H9 (cell line): ENCODE measurements around the gene SERPINE2. TPM values are rescaled to one million over a fixed set of nuclear protein-coding genes. Genes with fewer than 3 reads are reported as not detected.

Source experiments
- DNase-seq: peaks from one replicate; pipeline ENCODE4 v3.0.0-alpha.2; 2017
- H2AFZ ChIP-seq: one replicate; pipeline ENCODE4 v1.6.1; 2013; ENCODE audit warnings: mild to moderate bottlenecking, low read length, control low read depth, moderate library complexity
- H2AK5ac ChIP-seq: 2 replicates; pipeline ENCODE4 v1.6.1; 2013; ENCODE audit warnings: low read length, control low read depth, mixed read lengths; ENCODE audit not compliant: insufficient read length
- H2BK120ac ChIP-seq: one replicate; pipeline ENCODE4 v1.6.1; 2013; ENCODE audit warnings: low read depth, mild to moderate bottlenecking, low read length, control low read depth, inconsistent platforms; ENCODE audit not compliant: poor library complexity, severe bottlenecking
- H2BK12ac ChIP-seq: 2 replicates; pipeline ENCODE4 v1.6.1; 2013; ENCODE audit warnings: low read length, control low read depth, mixed read lengths, low read depth; ENCODE audit not compliant: insufficient read length
- H2BK15ac ChIP-seq: 2 replicates; pipeline ENCODE4 v1.6.1; 2013; ENCODE audit warnings: low read depth, low read length, control low read depth
- H2BK20ac ChIP-seq: one replicate; pipeline ENCODE4 v1.6.1; 2013; ENCODE audit warnings: low read depth, mild to moderate bottlenecking, low read length, control low read depth, inconsistent platforms; ENCODE audit not compliant: poor library complexity, severe bottlenecking
- H2BK5ac ChIP-seq: 2 replicates; pipeline ENCODE4 v1.6.1; 2013; ENCODE audit warnings: low read length, control low read depth, mixed read lengths; ENCODE audit not compliant: insufficient read length
- H3K14ac ChIP-seq: 2 replicates; pipeline ENCODE4 v1.6.1; 2013; ENCODE audit warnings: low read length, control low read depth; ENCODE audit not compliant: insufficient read depth
- H3K18ac ChIP-seq: 2 replicates; pipeline ENCODE4 v1.6.1; 2013; ENCODE audit warnings: low read depth, mild to moderate bottlenecking, mixed read lengths, low read length, control low read depth; ENCODE audit not compliant: insufficient read length
- H3K23ac ChIP-seq: 2 replicates; pipeline ENCODE4 v1.6.1; 2013; ENCODE audit warnings: low read length, control low read depth, mixed read lengths, low read depth; ENCODE audit not compliant: insufficient read length
- H3K23me2 ChIP-seq: 2 replicates; pipeline ENCODE4 v1.6.1; 2013; ENCODE audit warnings: low read depth, mild to moderate bottlenecking, mixed read lengths, low read length, control low read depth; ENCODE audit not compliant: insufficient read length, poor library complexity, severe bottlenecking
- H3K27ac ChIP-seq: 2 replicates; pipeline ENCODE4 v1.5.1; 2013; ENCODE audit warnings: low read length, control low read depth, mixed read lengths, low read depth; ENCODE audit not compliant: insufficient read length
- H3K27me3 ChIP-seq: 2 replicates; pipeline ENCODE4 v1.6.1; 2013; ENCODE audit warnings: low read length, control low read depth, inconsistent platforms; ENCODE audit not compliant: insufficient read depth
- H3K4ac ChIP-seq: 2 replicates; pipeline ENCODE4 v1.6.1; 2013; ENCODE audit warnings: low read depth, mild to moderate bottlenecking, control low read depth, inconsistent platforms, low read length, moderate library complexity
- H3K4me1 ChIP-seq: 2 replicates; pipeline ENCODE4 v1.6.1; 2013; ENCODE audit warnings: low read length, control low read depth, inconsistent platforms; ENCODE audit not compliant: insufficient read depth
- H3K4me2 ChIP-seq: 2 replicates; pipeline ENCODE4 v1.6.1; 2013; ENCODE audit warnings: low read length, control low read depth, mixed read lengths; ENCODE audit not compliant: insufficient read length, insufficient read depth
- H3K56ac ChIP-seq: 2 replicates; pipeline ENCODE4 v1.6.1; 2013; ENCODE audit warnings: low read depth, mild to moderate bottlenecking, mixed read lengths, low read length, control low read depth; ENCODE audit not compliant: insufficient read length
- H3K79me1 ChIP-seq: 2 replicates; pipeline ENCODE4 v1.6.1; 2013; ENCODE audit warnings: low read depth, mild to moderate bottlenecking, moderate library complexity, low read length, control low read depth, inconsistent platforms; ENCODE audit not compliant: insufficient read depth, poor library complexity, severe bottlenecking
- H3K79me2 ChIP-seq: 2 replicates; pipeline ENCODE4 v1.6.1; 2013; ENCODE audit warnings: low read length, control low read depth, inconsistent platforms; ENCODE audit not compliant: insufficient read depth
- H3K9ac ChIP-seq: 2 replicates; pipeline ENCODE4 v1.6.1; 2013; ENCODE audit warnings: low read length, control low read depth, mixed read lengths; ENCODE audit not compliant: insufficient read length; ENCODE audit errors: extremely low read depth
- H3K9me3 ChIP-seq: one replicate; pipeline ENCODE4 v1.6.1; 2013; ENCODE audit warnings: low read depth, low read length, inconsistent platforms; ENCODE audit not compliant: control insufficient read depth
- H3T11ph ChIP-seq: one replicate; pipeline ENCODE4 v1.6.1; 2013; ENCODE audit warnings: mild to moderate bottlenecking, low read length, control low read depth, inconsistent platforms
- H4K20me1 ChIP-seq: one replicate; pipeline ENCODE4 v1.6.1; 2013; ENCODE audit not compliant: control insufficient read depth, insufficient read length, insufficient read depth
- H4K5ac ChIP-seq: 2 replicates; pipeline ENCODE4 v1.6.1; 2013; ENCODE audit warnings: low read depth, mild to moderate bottlenecking, mixed read lengths, low read length, control low read depth; ENCODE audit not compliant: insufficient read length
- H4K8ac ChIP-seq: replicated peaks from 2 replicates; pipeline ENCODE4 v1.6.1; 2013; ENCODE audit warnings: low read length, control low read depth, mixed read lengths, low read depth; ENCODE audit not compliant: insufficient read length
- H4K91ac ChIP-seq: 2 replicates; pipeline ENCODE4 v1.6.1; 2013; ENCODE audit warnings: low read depth, mild to moderate bottlenecking, moderate library complexity, mixed read lengths, low read length, control low read depth; ENCODE audit not compliant: insufficient read length
- H3K27ac Mint-ChIP-seq, 3 experiments: 2 replicates in 2 of 3; 3 replicates in 1 of 3; pipeline ENCODE4 v1.8.0; 2020 to 2021; ENCODE audit warnings: mixed read lengths in 3 of 3, mild to moderate bottlenecking in 1 of 3, moderate library complexity in 1 of 3
- H3K27me3 Mint-ChIP-seq: 2 replicates; pipeline ENCODE4 v1.8.0; 2021; ENCODE audit warnings: low read depth, mild to moderate bottlenecking, moderate library complexity, mixed read lengths
- H3K36me3 Mint-ChIP-seq, 3 experiments: 2 replicates in 2 of 3; 3 replicates in 1 of 3; pipeline ENCODE4 v1.8.0; 2020 to 2021; ENCODE audit warnings: low read depth in 3 of 3, mixed read lengths in 3 of 3; ENCODE audit not compliant: insufficient read depth in 1 of 3
- H3K4me1 Mint-ChIP-seq, 2 experiments: 2 replicates each; pipeline ENCODE4 v1.8.0; 2020; ENCODE audit warnings: mixed read lengths in 2 of 2
- H3K4me3 Mint-ChIP-seq, 2 experiments: 2 replicates in 1 of 2; 3 replicates in 1 of 2; pipeline ENCODE4 v1.8.0; 2020 to 2021; ENCODE audit warnings: mild to moderate bottlenecking in 2 of 2, mixed read lengths in 2 of 2, moderate library complexity in 1 of 2
- H3K9me3 Mint-ChIP-seq, 2 experiments: 2 replicates in 1 of 2; 3 replicates in 1 of 2; pipeline ENCODE4 v1.8.0; 2020; ENCODE audit warnings: mild to moderate bottlenecking in 2 of 2, mixed read lengths in 2 of 2, moderate library complexity in 1 of 2
- WGBS: extraction: QIAGEN DNeasy Blood & Tissue Kit; methylation state at CpG from one replicate; pipeline ENCODE4 v1.1.7; 2013; ENCODE audit warnings: missing lambda C conversion rate, low lambda C conversion rate, mixed read lengths; ENCODE audit not compliant: insufficient read length; ENCODE audit errors: extremely low coverage; 5-methylcytosine and 5-hydroxymethylcytosine counted together
- total RNA-seq: library from RNA; stranded (reverse); gene quantifications from 2 replicates; pipeline ENCODE4 v1.2.1, GENCODE V29; 2021
- TF ChIP-seq, protein P1 (sequence below): fragments of 200-600 bp; sonication (generic); conservative IDR thresholded peaks from 3 replicates; pipeline ENCODE4 v1.8.0; 2021; ENCODE audit warnings: antibody characterized with exemption, mild to moderate bottlenecking

The SERPINE2 gene
- total RNA-seq, 1 experiment from 2014 or later, result 40.0 TPM

DNA sequence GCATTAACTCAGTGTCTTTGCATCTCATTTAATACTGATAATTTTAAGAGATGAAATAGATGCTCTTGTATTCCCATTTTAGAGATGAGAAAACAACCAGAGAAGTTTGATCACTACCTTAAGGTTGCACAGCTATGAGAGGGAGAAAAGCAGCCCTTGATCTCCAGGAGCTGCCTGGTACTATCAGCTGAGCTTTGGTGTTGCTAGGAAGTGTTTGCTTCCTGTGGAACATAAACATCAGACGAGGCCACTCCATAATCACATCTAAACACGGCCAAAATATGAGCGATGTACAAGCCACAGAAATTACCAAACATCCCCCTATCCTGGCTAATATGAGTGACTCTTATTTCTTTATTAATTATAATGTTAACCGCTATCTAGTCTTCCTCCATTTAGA, 93.3 kb downstream of the SERPINE2 start:
- Mint-ChIP-seq H3K9me3 (no peaks in the 10 kb centered on the region; a peak in 1 of 5 replicates), H3K27me3 (peaks cover 2% of the 10 kb centered on the region), H3K27ac (no peak overlapping the region), H3K36me3 (peaks cover 8 to 13% (median 10%) of the 10 kb centered on the region in 3 experiments), H3K4me1 (peaks cover 42 to 46% of the 10 kb centered on the region in 2 experiments), H3K4me3 (peak overlapping the region in 1 of 2 experiments; percentile 99; a peak in 2 of 5 replicates)
- Histone ChIP-seq H3K4me1 (peaks cover 13% of the 10 kb centered on the region), H3K23me2 (peaks cover 2% of the 10 kb centered on the region), H2AK5ac (no peak overlapping the region), H3K23ac (no peak overlapping the region), H2AFZ (no peak overlapping the region), H4K20me1 (no peaks in the 10 kb centered on the region), H3K18ac (no peak overlapping the region), H4K8ac (no peak overlapping the region), H4K91ac (no peak overlapping the region), H2BK20ac (no peak overlapping the region), H2BK15ac (no peak overlapping the region), H3K14ac (no peak overlapping the region), H3K9me3 (no peaks in the 10 kb centered on the region), H3T11ph (no peak overlapping the region), H3K27ac (no peak overlapping the region), H2BK12ac (no peak overlapping the region), H3K9ac (no peak overlapping the region), H3K4ac (no peak overlapping the region), H3K79me2 (peaks cover 16% of the 10 kb centered on the region; the same call in 1 of the 2 replicates), H4K5ac (no peak overlapping the region), H3K79me1 (peaks cover 4% of the 10 kb centered on the region), H3K56ac (no peak overlapping the region), H3K4me2 (no peak overlapping the region), H3K27me3 (no peaks in the 10 kb centered on the region), H2BK5ac (no peak overlapping the region), H2BK120ac (no peak overlapping the region)
- no peak for DNase-seq
- WGBS, result no CpG with 5 or more reads among the region's 4 CpGs
- TF ChIP-seq, protein P1, sequence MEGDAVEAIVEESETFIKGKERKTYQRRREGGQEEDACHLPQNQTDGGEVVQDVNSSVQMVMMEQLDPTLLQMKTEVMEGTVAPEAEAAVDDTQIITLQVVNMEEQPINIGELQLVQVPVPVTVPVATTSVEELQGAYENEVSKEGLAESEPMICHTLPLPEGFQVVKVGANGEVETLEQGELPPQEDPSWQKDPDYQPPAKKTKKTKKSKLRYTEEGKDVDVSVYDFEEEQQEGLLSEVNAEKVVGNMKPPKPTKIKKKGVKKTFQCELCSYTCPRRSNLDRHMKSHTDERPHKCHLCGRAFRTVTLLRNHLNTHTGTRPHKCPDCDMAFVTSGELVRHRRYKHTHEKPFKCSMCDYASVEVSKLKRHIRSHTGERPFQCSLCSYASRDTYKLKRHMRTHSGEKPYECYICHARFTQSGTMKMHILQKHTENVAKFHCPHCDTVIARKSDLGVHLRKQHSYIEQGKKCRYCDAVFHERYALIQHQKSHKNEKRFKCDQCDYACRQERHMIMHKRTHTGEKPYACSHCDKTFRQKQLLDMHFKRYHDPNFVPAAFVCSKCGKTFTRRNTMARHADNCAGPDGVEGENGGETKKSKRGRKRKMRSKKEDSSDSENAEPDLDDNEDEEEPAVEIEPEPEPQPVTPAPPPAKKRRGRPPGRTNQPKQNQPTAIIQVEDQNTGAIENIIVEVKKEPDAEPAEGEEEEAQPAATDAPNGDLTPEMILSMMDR, result no peak
